GM21515 (cell line): ENCODE data around the gene DAB1.
"Not testable (repeated sequence)": the region's sequence is repeated elsewhere in the genome, so short reads cannot be mapped to it uniquely, and the experiment has no call there.

Source experiments
- ATAC-seq: cut with Tn5 transposase; IDR thresholded peaks from one replicate; pipeline ENCODE4 v1.9.1; 2021; ENCODE audit not compliant: unreplicated experiment

DAB1 gene

GRCh38 chr1:57362480-57362879 lies 61.4 kb downstream of the DAB1 start:
- no peak for ATAC-seq

- ATAC-seq = no peak
Measured at GRCh38 chr1:57361516-57361915, 62.3 kb downstream of the DAB1 start.

GRCh38 chr1:57360846-57361407 lies 62.9 kb downstream of the DAB1 start:
- ATAC-seq = no peak

GRCh38 chr1:57357462-57357861 lies 66.4 kb downstream of the DAB1 start:
- no peak for ATAC-seq

- ATAC-seq = no peak
Measured at GRCh38 chr1:57353654-57354053, 70.2 kb downstream of the DAB1 start.

GRCh38 chr1:57350610-57351009 lies 73.2 kb downstream of the DAB1 start:
- ATAC-seq = no peak

- ATAC-seq = no peak
Measured at GRCh38 chr1:57348921-57349320, 74.9 kb downstream of the DAB1 start.

GRCh38 chr1:57345916-57346315 lies 77.9 kb downstream of the DAB1 start:
- no peak for ATAC-seq

- no peak for ATAC-seq
Measured at GRCh38 chr1:57344265-57344664, 79.6 kb downstream of the DAB1 start.

GRCh38 chr1:57343298-57343915 lies 80.5 kb downstream of the DAB1 start:
- not testable (repeated sequence) for ATAC-seq

GRCh38 chr1:57341721-57342120 lies 82.1 kb downstream of the DAB1 start:
- no peak for ATAC-seq

GRCh38 chr1:57340334-57341070 lies 83.4 kb downstream of the DAB1 start:
- no peak for ATAC-seq

- no peak for ATAC-seq
Measured at GRCh38 chr1:57337623-57338022, 86.2 kb downstream of the DAB1 start.

GRCh38 chr1:57336793-57337192 lies 87.1 kb downstream of the DAB1 start:
- ATAC-seq = no peak

- no peak for ATAC-seq
Measured at GRCh38 chr1:57331620-57332019, 92.2 kb downstream of the DAB1 start.

- no peak for ATAC-seq
Measured at GRCh38 chr1:57329937-57330336, 93.9 kb downstream of the DAB1 start.

GRCh38 chr1:57329001-57329527 lies 94.8 kb downstream of the DAB1 start:
- no peak for ATAC-seq

- ATAC-seq = no peak
Measured at GRCh38 chr1:57327946-57328345, 95.9 kb downstream of the DAB1 start.

- ATAC-seq = no peak
Measured at GRCh38 chr1:57327336-57327735, 96.5 kb downstream of the DAB1 start.

GRCh38 chr1:57325536-57325935 lies 98.3 kb downstream of the DAB1 start:
- no peak for ATAC-seq

- ATAC-seq = no peak
Measured at GRCh38 chr1:57325117-57325516, 98.7 kb downstream of the DAB1 start.

GRCh38 chr1:57324388-57324787 lies 99.5 kb downstream of the DAB1 start:
- ATAC-seq = no peak
